GM06990 (cell line): ENCODE results near the gene CELF5.

Experiments
- DNase-seq: peaks from one replicate; pipeline ENCODE4 v3.0.0-alpha.2; 2011; ENCODE audit not compliant: insufficient read length; ENCODE audit errors: extremely low read depth
- H3K27me3 ChIP-seq: replicated peaks from 2 replicates; pipeline ENCODE4 v1.6.0; 2011; ENCODE audit warnings: low read length; ENCODE audit not compliant: control insufficient read depth, insufficient read depth
- H3K36me3 ChIP-seq: 2 replicates; pipeline ENCODE4 v1.5.1; 2011; ENCODE audit warnings: low read length; ENCODE audit not compliant: control insufficient read depth, insufficient read depth
- H3K4me3 ChIP-seq: replicated peaks from 2 replicates; pipeline ENCODE4 v1.5.1; 2011; ENCODE audit warnings: low read depth, mild to moderate bottlenecking, control low read depth, low read length
- CTCF ChIP-seq: IDR thresholded peaks from 2 replicates; pipeline ENCODE4 v1.5.1; 2011; ENCODE audit warnings: low read length, control low read depth, mild to moderate bottlenecking, inconsistent platforms; ENCODE audit not compliant: insufficient read depth, poor library complexity, severe bottlenecking

CELF5 gene

GRCh38 chr19:3316659-3317207 is 92.3 kb downstream of the CELF5 start:
- Histone ChIP-seq H3K4me3 (no peak overlapping the region), H3K27me3 (no peaks in the 10 kb centered on the region; the same call in 1 of the 2 replicates), H3K36me3 (no peaks in the 10 kb centered on the region)
- no peak for TF ChIP-seq CTCF
- no peak for DNase-seq

- DNase-seq, result no peak
- no peak for TF ChIP-seq CTCF
- no peaks in the 10 kb centered on the region; the same call in 1 of the 2 replicates for H3K27me3 ChIP-seq
Measured at GRCh38 chr19:3319643-3320353, 95.3 kb downstream of the CELF5 start.

GRCh38 chr19:3320354-3320670 is 95.9 kb downstream of the CELF5 start:
- no peaks in the 10 kb centered on the region; the same call in 1 of the 2 replicates for H3K27me3 ChIP-seq
- TF ChIP-seq CTCF, result no peak
- no peak for DNase-seq
- H3K36me3 ChIP-seq, result no peaks in the 10 kb centered on the region
- no peak overlapping the region for H3K4me3 ChIP-seq

More at GRCh38 chr19:3319643-3320353, 95.3 kb downstream of the CELF5 start:
- H3K36me3 ChIP-seq, result no peaks in the 10 kb centered on the region
- no peak overlapping the region for H3K4me3 ChIP-seq

GRCh38 chr19:3320853-3321252 is 96.4 kb downstream of the CELF5 start:
- Histone ChIP-seq H3K36me3 (no peaks in the 10 kb centered on the region), H3K27me3 (no peaks in the 10 kb centered on the region; the same call in 1 of the 2 replicates), H3K4me3 (no peak overlapping the region)
- DNase-seq, result no peak
- no peak for TF ChIP-seq CTCF

- H3K27me3 ChIP-seq, result no peaks in the 10 kb centered on the region; the same call in 1 of the 2 replicates
- no peak for TF ChIP-seq CTCF
- no peaks in the 10 kb centered on the region for H3K36me3 ChIP-seq
- no peak for DNase-seq
- H3K4me3 ChIP-seq, result no peak overlapping the region
Measured at GRCh38 chr19:3321696-3322095, 97.2 kb downstream of the CELF5 start.
